NCI-H226 (cell line): ENCODE data around the gene PLD3.
A peak's percentile ranks its signal among the peaks of the same experiment; 100 is the strongest.
"Not testable (repeated sequence)": the region's sequence is repeated elsewhere in the genome, so short reads cannot be mapped to it uniquely, and the experiment has no call there.

ENCODE experiments used
- DNase-seq: peaks from one replicate; pipeline ENCODE4 v3.0.0-alpha.2; 2015

Gene PLD3

GRCh38 chr19:40392123-40392522 lies 43.6 kb downstream of the PLD3 start:
- no peak for DNase-seq

DNA sequence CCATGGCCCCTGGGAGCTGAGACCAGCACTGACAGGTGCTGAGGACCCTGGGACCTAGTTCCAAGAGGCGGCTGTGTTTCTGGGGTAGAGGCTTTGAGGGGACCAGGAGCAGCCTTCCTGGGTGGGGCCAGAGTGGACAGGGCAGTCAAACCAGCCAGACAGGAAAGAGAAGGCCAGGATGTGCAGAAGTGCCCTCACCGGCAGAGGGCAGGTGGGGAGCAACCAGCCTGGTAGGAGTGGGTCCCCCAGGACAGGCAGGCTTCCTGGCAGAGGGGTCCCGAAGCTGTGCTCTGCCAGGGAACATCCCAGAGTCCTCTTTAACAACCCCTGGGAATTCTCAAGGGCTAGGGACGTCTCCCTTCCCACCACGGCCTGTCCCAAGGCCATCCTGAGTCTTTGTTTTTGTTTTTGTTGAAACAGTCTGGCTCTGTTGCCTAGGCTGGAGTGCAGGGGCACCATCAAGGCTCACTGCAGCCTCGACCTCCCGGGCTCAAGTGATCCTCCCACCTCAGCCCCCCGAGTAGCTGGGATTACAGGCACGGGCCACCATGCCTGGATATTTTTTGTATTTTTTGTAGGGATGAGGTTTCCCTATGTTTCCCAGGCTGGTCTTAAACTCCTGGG lies 44.5 kb downstream of the PLD3 start:
- no peak for DNase-seq

DNA sequence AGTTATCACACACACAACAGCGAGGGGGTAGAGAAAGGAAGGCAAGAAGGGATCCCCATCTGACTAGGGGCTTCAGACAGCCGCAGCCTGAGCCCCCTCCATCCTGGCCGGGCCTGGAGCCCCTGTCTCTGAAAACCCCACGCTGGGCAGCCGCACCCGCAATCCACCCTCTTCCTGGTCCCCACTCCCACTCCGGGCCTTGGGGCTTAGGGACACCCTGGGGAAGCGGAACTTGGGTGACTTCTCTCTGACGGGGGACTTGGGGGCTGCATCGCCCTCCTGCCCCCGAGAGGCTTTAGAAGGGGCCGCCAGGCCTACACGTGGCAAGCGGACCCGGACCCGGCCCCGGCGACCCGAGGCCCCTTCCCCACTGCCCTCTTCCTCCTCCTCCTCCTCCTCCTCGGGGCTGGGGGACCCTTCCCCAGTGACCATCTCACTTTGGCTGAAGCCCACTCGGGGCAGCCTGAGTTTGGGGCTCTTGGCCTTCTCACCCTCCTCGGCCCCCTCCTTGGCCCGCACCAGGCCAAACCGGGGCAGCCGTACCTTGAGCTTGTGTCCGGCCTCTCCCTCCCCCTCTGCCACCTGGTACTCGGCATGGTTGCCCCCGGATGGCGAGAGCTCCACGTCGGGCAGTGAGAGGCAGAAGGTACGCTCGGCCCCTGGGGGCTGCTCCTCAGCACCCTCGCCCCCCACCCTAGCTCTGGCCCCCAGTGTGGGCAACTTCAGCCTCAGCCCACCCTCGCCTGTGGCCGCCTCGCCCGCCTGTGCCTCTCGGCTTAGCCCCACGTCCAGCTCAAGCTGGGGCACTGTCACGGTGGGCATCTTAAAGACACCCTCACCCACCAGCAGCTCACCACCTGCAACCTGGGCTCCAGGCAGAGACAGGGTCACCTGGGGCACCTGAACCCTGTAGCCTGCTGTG lies 45.7 kb downstream of the PLD3 start:
- no peak for DNase-seq

GRCh38 chr19:40394816-40395210 lies 46.3 kb downstream of the PLD3 start:
- DNase-seq, result no peak

DNA sequence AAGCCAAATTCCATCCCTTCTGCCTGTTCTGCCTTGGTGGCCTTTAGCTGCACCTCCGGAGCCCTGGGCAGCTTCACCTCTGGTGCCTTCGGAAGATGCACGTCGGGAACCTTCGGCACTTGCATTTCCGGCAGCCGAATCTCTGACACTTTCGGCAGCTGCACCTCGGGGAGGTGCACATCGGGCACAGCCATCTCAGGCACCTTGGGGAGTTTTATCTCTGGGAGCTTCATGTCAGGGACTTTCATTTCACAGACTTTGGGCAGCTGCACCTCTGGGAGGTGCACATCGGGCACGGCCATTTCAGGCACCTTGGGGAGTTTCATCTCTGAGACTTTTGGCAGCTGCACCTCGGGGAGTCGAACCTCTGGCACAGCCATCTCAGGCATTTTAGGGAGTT lies 47.5 kb downstream of the PLD3 start:
- no peak for DNase-seq

DNA sequence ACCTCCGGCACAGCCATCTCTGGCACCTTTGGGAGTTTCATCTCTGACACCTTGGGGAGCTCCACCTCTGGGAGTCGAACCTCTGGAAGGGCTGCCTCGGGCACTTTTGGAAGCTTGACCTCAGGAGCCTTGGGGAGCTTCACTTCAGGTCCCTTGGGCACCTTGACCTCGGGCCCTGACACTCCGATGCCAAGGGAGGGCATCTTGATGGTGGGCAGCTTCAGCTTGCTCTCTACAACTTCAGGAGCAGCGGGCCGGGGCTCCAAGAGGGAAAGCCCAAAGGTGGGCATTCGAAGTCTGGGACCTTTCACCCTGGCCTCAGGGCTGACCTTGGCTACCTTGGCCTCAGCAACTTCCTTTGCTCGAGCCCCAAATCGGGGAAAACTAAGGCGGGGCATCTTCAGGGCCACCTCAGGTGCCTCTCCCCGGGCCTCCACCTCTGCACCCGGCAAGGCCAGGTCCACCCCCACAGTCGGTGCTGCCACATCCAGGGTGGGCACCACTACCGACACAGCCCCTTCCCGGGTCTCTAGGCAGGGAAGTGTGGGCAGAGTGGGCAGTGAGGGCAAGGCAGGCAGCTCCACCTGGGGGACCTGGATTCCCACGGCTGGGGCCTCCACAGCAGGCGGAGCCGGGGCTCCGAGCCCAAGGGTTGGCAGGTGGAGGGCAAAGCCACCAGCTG lies 48.5 kb downstream of the PLD3 start:
- DNase-seq, result no peak

DNA sequence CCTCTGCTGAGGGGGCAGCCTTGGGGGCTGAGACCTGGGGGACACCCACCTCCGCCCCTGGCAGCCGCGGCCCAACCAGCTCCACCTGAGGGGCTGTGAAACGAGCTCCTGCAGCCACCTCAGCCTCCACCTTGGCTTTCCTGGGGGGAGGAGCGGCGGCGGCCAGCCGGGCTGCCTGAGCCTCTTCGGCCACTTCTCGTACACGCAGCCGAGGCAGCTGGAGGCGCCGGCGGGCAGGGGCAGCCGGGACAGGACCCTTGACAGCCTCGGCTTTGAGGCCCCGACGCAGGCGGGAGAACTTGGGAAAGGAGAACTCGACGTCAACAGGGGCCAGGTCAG lies 49.0 kb downstream of the PLD3 start:
- no peak for DNase-seq

- DNase-seq, result no peak
Measured at GRCh38 chr19:40398417-40399131, 50.1 kb downstream of the PLD3 start.

DNA sequence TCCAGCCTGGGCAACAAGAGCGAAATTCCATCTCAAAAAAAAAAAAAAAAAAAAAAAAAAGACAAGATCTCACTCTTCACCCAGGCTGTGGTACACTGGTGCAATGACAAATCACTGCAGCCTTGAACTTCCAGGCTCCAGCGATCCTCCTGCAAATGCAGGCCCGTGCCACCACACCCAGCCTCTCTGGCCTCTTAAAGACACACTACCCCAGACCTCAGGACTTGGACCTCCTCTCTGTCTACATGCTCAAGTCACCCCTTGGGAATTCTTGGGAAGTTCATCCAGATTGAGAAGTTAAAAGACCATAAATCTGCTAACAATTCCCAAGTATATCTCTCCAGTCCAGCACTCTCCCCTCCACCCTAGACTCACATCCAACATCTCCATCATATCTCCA lies 52.1 kb downstream of the PLD3 start:
- no peak for DNase-seq

GRCh38 chr19:40403262-40403984 lies 54.9 kb downstream of the PLD3 start:
- peak; percentile 75 for DNase-seq

DNA sequence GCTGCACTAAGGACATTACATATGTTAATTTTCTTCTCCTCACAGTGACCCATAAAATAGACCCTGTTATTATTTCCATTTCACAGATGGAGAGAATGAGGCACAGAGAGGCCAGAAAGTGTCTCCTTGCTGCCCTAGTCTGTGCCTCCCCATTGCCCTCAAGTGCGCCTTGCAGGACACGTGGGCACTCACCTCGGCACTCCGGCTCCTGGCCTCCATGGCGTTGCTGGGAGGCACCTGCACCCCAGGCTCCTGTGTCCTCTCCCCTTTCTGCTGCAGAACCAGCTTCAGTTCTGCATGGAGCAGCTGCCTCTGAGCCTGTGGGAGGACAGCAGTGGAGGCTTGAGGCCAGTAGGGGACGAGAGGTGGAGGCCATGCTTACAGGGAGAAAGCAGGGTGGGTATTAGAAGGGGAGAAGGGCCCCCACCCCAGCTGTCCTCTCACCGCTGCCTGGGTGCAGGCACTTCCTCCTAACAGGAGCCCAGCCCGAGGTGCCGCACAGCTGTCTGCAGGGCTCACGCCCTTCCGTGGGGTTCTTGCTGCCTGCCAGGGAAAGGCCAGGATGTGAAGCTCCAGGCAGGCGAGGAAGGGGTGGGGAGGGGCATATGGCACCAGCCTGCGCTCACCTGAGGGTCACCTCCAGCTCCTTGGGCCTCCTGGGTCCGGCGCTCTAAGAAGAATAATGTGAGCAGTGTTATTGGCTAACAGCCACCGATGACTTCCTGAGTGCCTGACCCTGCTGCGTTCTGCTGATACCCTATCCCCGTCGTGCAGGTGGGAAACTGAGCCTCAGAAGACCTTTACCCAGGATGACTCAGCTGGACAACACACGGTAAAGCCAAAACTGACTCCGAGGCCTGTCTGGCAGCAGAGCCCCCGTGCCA lies 59.5 kb downstream of the PLD3 start:
- no peak for DNase-seq

GRCh38 chr19:40408598-40408925 lies 60.1 kb downstream of the PLD3 start:
- not testable (repeated sequence) for DNase-seq

- DNase-seq, result no peak
Measured at GRCh38 chr19:40410030-40410389, 61.5 kb downstream of the PLD3 start.

DNA sequence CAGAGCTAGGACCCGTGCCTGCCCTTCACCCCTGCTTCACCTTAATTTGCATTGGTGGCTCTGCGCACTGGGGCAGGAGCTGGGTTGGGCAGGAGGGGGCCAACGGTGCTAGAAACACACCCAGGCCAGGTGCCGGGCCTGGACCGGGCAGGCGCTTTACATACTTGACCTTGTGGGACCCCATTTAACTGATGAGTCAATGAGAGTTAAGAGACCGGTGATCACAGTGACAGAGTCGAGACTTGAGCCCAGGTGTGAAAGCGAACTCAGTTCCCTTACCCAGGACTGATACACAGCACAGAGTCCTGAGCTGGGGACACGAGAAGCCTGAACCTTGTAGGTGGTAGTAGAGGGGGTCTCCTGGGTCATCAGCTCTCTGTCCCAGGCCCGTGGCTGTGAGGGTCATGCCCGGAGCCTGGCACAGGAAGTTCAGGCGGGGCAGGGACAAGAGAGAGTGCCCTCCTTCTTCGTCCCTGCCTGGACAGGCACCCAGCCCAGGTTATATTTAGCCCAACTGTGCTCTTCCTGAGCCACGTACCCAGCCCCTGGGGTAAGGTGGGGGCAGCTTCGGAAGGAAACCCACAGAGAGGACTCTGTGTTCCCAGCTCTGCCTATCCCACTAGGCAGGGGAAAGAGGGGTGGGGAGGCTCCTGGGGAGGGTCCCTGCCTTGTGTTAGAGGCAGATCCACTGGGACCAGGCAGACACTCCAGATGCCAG lies 62.8 kb downstream of the PLD3 start:
- DNase-seq, result no peak

DNA sequence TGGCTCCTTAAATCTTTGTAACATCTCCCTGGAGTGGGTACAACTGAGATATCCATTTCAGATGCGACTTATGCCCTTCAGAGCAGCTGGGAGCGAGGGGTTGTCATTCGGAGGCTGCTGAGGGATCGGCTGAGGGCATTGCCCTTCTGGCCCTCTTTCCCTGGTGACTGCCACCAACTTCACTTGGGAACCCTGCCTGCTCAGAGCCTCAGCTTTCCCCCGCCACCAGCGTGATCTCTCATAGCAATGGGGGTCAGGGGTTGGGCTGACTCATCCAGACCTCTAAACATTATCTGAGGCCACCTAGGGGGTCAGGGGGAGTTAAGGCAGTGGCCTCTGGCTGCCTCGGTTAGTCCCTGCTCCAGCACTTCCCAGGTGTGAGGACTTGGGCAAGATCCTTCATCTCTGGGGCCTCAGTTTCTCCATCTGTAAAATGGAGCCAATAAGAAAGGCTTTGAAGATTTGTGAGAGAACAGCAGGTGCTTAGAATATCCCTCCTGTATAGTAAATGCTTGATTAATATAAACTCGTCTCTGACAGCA lies 63.5 kb downstream of the PLD3 start:
- no peak for DNase-seq

DNA sequence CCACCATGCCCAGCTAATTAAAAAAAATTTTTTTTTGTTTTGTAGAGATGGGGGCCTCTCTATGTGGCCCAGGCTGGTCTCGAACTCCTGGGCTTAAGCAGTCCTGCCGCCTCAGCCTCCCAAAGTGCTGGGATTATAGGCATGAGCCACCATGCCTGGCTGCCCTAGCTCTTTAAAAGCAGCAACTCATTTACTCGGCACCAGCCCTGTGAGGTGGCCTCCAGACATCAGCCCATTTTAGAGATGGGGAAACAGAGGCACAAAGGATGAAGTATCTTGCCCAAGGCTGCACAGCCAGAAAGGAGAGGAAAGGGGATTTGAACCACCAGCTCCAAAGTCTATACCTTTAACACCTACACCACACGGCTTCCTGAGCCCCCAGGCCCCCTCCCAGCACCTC lies 64.4 kb downstream of the PLD3 start:
- DNase-seq, result no peak

- no peak for DNase-seq
Measured at GRCh38 chr19:40413291-40413845, 64.9 kb downstream of the PLD3 start, which contains the start of gene PRX. Gene PRX, minus strand, starts transcription at chr19:40413378. Its CDS starts 5,446 bp downstream, at chr19:40407932.

- no peak for DNase-seq
Measured at GRCh38 chr19:40414542-40415535, 66.3 kb downstream of the PLD3 start.

DNA sequence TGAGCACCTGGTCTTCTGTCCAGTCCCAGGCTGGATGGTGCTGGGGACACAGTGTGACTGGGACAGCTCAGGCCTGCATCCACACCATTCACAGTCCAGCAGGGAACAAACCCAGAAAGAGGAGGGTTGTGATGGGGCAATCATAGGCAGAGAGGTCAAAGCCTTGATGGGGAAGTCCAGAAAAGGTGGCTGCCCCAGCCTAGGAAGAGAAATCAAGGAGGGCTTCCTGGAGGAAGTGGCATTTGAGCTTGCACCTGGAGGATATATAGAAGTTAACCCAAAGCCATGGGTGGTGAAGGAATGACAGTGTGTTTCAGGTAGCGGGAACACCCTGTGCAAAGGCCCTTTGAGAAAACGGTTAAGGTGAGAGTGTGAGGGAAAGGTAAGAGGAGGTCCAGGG lies 67.3 kb downstream of the PLD3 start:
- no peak for DNase-seq
